ENCODE measurements around the gene NCKAP5.

Gene NCKAP5

DNA sequence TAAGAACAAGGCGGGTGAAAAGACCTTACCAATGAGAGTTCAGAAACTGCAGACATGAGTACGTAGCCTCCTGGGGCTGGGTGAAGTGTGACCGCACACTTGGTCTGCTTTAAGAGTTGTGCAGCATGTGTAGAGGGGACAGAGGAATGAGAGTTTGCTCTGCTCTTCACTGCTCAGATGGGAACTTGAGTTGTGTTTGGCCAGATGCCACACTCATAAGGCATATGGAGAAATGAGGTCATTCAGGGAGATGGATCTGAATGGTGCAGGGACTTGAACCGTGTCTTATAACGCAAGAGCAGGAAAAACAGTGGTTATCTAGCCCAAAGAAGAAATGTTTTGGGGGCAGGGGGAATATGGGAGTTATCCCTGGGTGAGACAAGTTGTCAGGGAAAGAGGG lies 624.4 kb downstream of the NCKAP5 start:
- no peak for DNase-seq (ENCODE audit: low read depth in 2 of 2)

DNA sequence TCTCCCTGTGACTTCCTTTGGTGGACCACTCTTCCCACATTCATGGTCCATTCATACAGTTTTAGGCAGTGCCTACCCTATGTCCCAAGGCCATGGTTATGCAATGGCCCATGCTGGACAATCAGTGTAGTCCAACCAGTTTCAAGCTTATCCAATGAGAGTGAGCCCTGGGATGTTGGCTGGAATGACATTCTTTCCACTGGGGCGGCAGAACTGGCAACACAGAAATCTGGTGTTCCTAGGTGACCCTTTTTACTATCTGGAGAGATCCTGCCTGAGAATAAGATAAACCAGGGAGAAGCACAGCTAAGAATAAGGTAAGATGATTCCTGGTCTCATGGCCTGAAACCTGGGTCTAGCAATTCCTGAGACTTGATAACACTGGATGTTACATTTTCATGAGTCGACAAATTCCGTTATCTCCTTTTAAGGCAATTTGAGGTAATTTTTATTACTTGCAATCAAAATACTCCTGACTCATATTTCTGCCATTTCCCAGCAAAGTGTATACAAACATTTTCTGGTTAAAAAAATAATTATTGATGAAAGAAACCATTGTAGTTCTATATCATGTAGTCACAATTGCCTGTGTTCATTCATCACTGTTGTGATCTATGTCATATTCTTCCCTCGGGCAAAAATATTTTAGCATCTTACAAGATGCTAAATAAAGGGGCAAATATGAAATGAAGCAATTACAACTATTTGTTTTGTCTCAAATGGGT lies 626.8 kb downstream of the NCKAP5 start:
- no peak for DNase-seq (ENCODE audit: low read depth in 2 of 2)

DNA sequence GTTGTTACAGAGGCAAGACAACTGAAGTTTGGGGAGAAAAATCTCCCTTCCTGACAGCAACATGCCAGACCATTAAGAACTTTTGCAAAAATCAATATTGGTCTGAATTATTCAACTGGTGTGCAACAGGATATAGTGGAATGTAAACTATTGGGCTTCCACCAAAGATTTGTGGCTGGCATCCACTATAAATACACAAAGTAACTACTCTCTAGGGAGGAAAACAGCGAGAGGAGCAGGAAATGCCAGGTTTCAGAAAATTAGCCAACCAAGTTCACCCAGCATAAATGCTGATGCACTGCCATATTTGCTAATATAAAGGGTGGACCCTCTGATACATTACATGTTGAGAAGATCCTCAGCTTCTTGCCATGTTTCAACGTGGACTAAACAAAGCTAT lies 630.6 kb downstream of the NCKAP5 start:
- no peak for DNase-seq (ENCODE audit: low read depth in 2 of 2)

DNA sequence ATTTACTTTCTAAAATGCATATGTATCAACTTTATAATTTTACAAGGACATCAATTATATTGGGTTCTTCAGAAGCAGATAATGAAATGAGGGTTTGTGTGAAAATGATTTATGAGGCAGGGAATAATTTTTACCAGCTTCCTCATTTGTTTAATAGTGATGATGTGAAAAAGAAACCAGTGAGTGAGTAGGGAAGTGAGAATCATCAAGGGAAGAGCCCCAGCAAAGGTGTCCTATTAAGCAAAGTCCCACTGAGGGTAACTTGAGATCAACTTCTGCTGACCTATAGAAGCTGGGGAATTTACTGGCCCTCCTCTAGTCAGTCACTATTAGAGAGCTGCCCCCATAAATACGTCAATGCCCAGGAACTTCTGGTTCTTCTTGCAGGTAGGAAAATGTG lies 631.5 kb downstream of the NCKAP5 start:
- no peak for DNase-seq (ENCODE audit: low read depth in 2 of 2)

DNA sequence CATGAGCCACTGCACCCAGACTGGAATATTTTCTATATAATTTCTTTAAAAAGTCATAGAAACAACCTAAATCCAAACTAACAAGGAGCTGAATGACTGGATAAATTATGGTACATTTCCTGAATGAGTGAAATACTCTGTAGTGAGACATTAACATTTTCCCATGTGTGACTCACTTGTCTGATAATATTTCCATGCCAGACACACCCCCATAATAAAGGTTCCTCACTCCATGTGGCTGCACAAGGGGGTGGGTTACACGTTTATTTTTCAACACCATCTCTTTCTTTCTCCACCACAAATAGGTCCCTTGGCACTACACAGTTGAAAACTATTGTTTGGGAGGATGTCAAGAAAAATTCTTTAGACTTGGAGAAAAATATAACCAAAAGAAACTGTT lies 632.0 kb downstream of the NCKAP5 start:
- DNase-seq (ENCODE audit: low read depth in 2 of 2): no peak

DNA sequence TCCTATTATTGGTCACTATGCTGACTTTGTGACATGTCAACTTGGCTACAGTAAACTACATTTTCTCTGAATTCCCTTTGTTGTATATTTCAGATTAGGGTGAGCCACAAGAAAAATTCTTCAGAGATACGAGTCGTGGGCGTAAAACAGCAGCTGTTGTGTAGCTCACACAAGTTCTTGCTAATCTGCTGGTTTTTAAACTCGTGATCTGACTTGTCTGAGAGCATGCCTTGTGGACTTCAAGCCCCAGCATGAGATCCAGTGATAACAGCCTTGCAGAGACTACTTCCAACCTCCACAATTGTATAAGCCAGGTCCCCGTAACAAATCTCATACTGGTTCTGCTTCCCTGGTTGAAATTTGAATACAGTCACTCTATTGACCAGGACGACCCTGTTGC lies 638.5 kb downstream of the NCKAP5 start:
- DNase-seq (ENCODE audit: low read depth in 2 of 2): no peak

DNA sequence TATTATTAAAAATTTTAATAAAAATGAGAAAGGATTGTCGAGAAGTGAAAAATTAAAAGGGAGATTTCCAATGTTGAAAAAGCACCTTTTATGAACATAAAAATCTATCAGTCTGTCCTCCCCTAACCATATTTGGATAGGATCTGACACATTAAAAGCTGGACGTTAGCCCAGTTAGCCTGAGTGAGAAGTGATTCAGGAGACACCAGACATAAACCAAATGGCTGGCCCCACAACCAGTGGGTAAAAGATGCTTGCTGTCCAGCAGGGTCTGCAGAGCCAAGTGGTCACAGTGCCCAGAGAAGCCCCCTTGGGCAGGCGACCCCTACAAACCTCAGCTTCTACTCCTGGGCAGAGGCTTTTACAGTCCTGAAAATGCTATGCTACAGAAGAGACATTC lies 644.5 kb downstream of the NCKAP5 start:
- no peak for DNase-seq (ENCODE audit: low read depth in 2 of 2)

DNA sequence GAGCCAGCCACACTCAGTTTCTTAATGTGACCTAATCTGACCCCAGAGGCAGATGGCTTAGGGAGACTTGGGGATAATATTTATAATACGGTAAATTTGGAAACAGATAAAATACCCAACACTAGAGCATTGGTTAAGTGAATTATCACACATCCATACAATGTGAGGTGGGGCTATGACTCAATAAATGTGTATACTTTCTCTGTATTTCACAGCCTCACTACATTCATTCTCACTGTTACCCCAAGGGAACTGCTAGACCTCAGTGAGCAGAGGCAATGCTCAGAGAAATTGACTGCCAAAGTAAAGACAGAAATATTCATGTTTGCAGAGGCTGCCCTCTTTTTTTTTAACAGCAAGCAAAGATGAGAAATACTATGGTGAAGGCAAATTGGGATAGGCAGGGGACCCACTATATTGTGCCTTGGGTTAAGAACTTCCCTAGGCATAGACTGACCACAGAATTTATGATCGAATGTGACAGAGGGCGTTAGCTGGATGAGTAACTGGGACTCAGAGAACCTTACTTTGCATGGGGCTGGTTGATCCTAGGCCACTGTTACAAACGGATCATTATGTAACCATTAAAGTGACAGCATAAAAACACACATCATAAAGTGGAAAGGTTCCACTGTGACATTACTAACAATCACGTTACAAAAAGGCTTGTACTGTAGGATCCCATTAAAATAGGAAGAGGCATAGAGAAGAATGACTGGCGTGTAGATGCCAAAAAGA lies 652.3 kb downstream of the NCKAP5 start:
- DNase-seq (ENCODE audit: low read depth in 2 of 2): no peak

DNA sequence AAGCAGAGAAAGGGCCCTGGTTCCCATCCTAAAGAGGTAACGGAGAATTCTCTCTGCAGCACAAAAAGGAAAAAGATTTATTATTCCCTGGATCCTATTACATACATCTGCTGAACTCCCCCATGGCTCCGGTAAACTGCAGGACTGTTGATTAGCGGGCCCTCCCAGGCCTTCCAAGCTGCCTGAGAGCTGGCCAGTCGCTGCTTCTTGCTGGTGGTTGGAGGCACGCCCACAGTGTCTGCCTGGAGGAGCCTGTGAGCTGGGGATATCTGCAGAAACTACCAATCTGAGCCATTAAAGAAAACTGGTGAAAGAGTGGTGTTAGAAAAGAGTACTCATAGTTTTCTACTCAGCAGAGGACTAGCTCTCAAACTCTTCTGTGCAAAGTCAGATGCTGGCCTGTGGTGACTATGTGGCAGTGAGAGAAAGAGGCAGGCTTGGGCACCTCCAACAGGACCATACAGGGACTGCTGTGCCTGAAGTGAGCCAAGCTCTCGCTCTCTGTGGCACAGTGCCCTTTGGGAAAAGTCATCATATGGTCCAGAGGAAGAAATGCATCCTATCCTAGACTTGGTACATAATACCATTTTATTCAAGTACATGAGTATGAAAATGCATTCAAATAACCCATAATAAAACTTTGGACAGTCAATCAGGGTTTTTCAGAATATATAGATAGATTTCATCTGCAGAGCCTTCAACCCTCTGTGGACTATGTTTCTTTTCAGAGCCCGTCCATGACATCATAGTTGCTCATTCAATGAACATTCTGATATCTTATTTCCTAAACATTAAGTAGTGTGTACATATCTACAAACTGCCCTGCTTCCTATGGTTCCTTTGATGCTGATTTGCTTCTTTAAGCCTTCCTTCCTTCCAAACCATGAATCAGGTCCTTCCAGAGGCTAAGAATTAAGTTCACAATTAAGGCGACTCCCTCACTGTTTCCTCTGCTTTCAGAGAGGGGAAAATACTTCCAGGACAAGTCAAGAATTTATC lies 656.2 kb downstream of the NCKAP5 start:
- no peak for DNase-seq (ENCODE audit: low read depth in 2 of 2)

DNA sequence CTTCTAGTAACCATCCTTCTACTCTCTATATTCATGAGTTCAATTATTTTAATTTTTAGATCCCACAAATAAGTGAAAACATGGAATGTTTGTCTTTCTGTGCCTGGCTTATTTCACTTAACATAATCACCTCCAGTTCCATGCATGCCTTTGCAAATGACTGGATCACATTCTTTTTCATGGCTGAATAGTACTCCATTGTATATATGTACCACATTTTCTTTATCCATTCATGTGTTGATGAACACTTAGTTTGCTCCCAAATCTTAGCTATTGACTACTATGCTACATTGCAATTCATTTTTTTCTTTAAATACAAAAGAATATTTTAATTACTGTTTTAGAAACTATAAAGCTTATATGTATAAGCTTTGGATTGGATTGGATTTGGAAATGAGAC lies 657.8 kb downstream of the NCKAP5 start:
- no peak for DNase-seq (ENCODE audit: low read depth in 2 of 2)

DNA sequence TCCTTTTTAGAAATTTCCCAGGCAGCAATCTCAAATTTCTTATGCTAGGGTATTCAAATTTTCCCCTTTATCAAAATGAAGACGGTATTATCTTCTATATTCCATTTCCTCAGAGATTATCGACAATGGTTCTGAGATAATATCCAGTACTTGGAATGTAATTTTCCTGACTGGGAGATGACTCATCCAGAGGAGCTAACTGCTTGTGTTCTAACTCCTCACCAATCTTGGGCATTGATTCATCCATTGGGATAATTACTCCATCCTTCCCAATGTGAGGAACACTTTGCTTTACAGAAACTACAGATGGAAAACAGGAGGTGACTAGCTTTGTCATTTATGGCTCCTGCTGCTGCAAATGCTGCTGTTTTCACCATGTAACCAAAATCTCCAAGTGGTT lies 658.8 kb downstream of the NCKAP5 start:
- no peak for DNase-seq (ENCODE audit: low read depth in 2 of 2)

DNA sequence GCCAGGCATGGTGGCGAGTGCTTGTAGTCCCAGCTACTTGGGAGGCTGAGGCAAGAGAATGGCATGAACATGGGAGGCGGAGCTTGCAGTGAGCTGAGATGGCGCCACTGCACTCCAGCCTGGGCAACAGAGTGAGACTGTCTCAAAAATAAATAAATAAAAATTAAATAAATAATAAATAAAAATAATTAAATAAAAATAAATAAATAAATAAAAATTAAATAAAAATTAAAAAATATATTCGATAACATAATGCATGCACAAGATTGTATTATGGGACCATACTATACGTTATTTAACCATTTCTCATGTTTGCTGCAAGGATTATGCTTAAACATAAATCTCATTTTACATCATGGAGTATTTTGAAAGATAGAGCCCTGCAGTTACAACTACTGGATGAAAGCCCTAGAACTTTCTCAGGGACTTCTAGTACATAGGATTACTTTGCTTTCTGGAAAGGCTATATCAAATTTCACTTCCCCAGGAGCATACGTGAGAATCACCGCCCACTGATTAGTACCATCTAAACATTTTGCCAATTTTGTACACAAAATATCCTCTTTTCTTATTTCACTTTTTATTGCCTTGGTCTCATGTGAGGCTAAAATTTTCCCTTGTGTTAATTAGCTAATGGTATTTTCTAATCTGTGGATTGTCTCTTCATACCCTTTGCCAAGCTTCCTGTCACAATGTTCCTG lies 664.0 kb downstream of the NCKAP5 start:
- DNase-seq (ENCODE audit: low read depth in 2 of 2): no peak

DNA sequence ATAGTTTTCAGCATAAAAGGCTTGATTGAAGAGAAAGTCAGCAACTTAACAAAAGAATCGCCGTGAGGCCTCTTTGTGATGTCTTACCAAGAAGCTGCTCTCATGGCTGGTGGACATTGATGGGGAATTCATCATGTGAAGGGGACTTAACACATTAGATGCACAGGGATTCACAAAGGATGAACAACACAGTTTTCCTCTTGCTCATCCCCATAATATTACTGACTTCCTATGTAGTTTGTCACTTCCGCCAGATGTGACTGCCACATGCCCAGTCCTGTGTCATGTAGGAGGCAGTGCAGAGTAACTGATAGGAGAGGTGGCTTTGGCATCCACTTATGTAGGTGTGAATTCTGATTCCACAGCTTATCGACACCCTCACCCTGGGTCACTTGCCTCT lies 665.6 kb downstream of the NCKAP5 start:
- no peak for DNase-seq (ENCODE audit: low read depth in 2 of 2)

DNA sequence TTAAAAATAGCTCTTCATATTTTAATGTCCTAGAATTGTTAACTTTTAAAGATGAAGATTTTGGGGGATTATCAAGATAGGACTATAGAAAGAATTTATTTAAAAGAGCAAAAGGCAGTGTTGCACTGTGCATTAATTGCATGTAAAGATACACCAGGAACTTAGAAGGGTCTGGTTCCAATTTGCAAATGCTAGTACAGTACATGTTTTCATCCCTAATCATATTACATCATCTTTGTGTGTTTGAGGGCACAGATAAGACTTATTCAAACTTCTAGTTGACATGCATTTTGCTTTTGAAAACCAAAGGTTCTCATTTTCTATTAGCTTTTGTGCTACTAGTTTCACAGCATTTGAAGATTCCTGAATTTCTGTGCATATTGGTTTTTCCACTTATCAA lies 666.6 kb downstream of the NCKAP5 start:
- no peak for DNase-seq (ENCODE audit: low read depth in 2 of 2)

DNA sequence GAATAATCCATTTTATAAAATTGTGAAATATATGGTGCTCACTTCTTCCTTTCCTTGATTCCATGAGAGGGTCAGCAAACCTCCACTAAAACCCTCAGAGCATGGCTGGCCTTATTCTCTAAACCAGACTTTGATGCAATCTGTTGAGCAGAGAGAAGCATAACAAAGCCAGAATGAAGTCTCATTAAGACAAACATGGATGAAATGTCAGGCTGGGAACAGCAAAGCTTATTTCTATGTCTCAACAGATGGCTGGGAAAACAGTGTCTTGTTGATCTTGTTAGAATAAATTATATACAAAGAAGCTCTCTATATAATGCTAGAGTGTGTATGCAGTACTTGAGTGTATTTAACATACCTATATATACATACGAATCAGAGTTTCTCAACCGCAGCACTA lies 671.2 kb downstream of the NCKAP5 start:
- DNase-seq (ENCODE audit: low read depth in 2 of 2): no peak

DNA sequence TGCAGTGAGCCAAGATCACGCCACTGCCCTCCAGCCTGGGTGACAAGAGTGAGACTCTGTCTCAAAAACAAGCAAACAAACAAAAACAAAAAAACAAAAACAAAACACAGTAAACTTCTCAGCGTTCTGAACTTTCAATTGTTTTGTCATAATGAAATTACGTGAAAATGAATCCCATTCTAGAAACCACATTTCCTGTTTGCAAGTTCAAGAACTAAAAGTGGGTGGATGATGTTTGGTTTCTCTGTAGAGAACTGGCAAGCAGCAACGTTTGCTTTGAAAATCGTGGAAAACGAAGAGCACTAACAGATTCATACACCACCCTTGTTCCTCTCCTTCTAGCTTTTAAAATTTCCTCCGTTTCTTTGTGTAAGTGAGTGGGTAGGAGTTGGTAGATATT lies 672.2 kb downstream of the NCKAP5 start:
- DNase-seq (ENCODE audit: low read depth in 2 of 2): no peak

DNA sequence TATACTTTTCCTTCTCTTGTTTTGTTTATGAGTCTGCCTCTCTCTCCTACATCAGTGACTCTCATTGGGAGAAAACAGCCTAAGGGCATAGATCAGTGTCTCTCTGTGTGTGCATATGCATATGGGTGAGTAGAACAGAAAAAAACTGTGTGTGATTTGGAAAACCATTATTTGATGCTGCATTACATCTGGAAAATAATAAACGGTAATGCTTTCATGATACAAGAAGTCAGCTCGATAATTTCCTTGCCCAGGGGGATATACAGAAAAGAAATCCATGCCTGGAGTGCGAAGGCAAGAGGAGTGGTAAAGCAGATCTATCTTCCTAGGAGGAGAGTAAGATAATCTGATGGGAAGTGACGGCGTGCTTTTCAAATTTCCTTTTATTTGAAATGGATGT lies 676.8 kb downstream of the NCKAP5 start:
- no peak for DNase-seq (ENCODE audit: low read depth in 2 of 2)

DNA sequence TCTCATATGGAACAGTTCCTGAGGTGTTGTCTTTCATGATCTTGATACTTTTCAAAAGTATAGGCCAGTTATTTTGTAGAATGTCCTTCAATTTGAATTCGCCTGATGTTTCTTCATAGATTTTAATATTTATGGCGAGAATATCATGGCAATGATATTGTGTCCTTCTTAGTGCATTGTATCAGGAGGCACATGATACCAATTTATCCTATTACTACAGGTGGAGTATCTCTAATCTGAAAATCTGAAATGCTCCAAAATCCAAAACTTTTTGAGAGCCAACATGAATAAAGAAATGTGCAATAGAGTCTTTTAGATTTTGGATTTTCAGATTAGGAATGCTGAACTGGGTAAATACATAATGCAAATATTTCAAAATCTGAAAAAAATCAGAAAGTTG lies 681.7 kb downstream of the NCKAP5 start:
- no peak for DNase-seq (ENCODE audit: low read depth in 2 of 2)

DNA sequence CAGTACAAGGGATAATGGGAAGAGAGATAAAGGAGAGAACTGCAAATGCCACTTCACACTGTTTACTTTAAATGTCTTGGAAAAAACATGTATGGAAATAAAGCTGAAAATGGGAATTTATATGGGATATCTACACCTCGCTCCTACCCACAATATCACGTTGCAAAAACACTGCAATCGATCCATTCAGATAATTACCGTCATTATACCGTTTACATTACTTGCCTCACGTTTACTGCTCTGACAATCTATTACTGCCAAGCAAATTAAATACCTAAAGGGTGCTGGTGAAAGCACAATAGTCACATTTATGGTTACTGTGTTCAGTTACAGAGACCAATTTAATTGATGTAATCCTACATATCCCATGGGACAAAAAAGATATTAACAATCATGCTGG lies 683.6 kb downstream of the NCKAP5 start:
- DNase-seq (ENCODE audit: low read depth in 2 of 2): no peak

DNA sequence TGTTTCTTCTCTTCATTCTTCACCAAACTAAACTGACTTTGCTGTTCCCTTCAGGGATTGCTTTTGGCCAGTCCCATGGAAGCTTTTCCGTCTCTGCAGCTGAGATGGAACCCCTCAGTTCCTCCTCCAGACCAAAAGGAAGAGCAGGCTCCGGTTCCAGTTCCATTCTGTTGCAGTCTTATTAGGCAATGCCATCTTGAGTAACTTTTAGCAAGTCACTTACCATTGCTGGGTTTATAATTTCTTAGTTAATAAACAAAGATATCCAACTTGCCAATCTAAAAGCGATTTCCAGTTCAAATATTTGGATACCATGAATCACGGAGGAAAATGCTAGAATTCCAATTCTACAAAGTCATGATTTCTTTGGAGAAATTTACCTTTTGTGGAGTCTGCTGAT lies 684.0 kb downstream of the NCKAP5 start:
- no peak for DNase-seq (ENCODE audit: low read depth in 2 of 2)

DNA sequence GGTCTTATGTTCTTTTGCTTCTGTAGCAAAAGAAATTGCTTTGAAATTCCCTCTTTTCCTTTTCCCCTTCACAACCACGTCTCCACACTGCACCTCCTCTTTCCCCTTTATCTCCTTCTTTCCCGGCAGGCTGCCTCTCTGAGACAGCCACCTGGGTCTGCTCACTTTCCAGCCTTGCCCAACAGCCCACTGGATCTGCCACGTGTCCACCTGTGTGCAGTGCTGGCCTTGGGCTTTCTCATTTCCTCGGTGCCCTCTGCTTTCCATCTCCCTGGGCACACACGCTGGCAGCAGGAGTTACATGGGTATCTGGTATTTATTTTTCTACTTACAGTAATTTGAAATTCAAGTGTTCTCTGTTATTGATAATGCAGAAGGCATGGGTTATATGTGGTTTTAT lies 684.8 kb downstream of the NCKAP5 start:
- no peak for DNase-seq (ENCODE audit: low read depth in 2 of 2)

DNA sequence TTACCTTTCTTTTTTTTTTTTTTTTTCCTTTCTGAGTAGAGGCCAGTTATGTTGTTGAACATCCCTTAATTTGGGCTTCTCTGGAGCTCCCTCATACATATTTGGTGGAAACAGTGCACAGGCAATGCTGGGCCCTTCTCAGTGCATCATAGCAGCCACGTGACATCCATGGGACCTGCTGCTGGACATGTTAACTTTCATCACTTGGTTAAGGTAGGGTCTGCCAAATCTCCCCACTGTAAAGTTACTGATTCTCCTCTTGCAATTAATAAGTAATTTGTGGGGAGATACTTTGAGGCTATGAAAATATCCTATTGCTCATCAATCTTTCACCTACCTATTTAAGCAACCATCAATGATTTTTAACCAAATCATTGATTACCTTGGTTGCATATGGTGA lies 686.7 kb downstream of the NCKAP5 start:
- DNase-seq (ENCODE audit: low read depth in 2 of 2): no peak

All from stimulated activated CD4-positive, alpha-beta T cell treated with anti-CD3 and anti-CD28 coated beads, Interleukin-12 subunit alpha, Interleukin-12 subunit beta, amount 100 ng/mL, for 24 hours (primary cell).